GM19035 (cell line): ENCODE measurements around the gene CAMKK1.
"Not testable (repeated sequence)": the region's sequence is repeated elsewhere in the genome, so short reads cannot be mapped to it uniquely, and the experiment has no call there.

Experiments
- ATAC-seq: cut with Tn5 transposase; IDR thresholded peaks from one replicate; pipeline ENCODE4 v1.9.1; 2021; ENCODE audit not compliant: unreplicated experiment

Gene CAMKK1

DNA sequence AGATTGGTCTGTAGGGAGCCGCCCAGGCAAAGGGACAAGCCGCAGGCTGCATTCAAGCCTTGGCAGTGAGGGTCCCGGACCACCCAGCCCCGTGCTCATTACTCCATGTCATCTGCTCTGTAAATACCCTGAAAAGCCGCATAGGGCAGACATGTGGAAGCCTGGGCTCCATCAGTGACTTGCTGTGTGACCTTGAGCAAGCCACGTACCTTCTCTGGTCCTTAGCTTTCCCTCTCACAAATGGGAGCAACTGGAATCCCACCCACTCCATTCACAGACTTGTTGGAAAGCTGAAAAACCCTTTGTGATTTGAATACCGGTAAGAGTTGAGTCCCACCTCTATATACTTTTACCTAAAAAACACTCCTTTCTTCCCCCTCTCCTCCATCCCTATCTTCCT, 11.9 kb downstream of the CAMKK1 start:
- ATAC-seq, result no peak

DNA sequence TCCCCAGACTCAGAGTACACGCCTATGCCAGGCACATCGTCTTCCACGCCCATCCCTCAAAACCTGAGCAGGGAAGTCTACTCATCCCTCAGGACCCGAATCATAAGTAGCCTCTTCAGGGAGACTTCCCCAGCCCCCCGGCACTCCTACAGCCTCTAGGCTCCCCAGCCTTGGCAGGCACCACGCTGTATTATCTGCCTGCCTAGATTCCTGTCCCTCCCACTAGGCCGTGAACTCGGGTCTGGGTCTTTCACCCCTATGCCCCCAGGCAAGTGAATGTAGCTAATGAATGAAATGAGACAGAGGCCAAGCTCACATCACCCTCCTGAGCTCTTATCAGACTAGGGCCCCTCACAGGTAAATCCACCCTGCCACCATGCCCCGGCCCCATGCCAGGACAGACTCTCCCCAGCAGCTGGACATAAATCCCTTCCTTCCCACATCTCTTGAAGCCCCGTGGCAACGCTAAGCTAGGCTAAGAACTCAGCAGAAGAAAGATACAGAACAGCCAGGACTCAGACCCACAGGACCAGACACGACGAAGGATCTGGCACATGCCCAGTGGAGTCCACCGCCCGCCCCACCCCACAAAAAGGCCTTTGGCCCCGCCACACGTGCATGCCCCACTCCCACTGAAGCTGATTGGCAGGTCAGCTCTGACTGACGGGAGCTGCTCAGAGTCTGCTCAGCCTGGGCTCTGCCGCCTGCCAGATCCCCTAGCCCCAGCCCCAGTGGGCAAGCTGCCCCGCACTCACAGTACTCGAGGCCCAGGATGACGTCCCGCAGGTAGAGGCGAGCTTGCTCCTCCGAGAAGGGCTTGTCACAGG, 13.0 kb downstream of the CAMKK1 start:
- no peak for ATAC-seq

- no peak for ATAC-seq
Observed at GRCh38 chr17:3879186-3879585, 13.7 kb downstream of the CAMKK1 start.

DNA sequence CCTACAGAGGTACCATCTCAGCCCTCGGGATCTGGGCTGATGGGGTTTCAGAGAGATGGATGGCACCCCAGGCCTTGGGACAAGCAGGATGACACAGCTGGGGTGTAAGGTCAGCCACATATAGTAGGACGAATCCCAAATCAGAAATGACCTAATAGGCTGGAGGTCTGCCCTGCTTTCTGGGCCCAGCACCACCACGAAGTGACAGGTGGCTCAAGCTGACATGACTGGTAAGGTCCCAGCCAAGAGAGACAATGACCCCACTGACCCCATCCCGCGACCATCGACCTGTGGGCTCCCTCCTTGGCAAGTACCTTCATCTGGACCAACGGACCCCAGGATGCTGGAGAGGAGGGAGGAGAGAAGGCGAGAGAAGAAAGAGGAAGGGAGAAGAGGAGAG, 15.6 kb downstream of the CAMKK1 start:
- ATAC-seq, result no peak

GRCh38 chr17:3875317-3875716, 17.5 kb downstream of the CAMKK1 start:
- no peak for ATAC-seq

DNA sequence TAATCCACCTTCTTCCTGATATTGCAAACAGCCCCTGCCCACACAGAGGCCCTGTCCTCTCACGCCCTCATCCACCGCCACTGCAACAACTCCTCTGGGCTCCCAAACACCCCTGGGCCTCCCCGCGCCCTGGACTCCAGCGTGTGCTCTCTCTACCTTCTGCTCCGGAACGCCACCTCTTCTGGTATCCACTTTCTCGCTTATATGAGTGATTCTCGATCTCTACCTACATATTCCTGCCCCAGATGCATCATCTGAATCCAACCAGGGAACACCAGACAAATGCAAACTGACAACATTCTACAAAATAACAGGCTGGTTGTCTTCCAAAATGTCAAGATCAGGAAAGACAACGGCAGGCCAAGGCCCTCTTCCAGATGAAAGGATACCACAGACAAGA, 19.0 kb downstream of the CAMKK1 start:
- no peak for ATAC-seq

GRCh38 chr17:3870871-3871306, 22.0 kb downstream of the CAMKK1 start:
- ATAC-seq, result no peak

DNA sequence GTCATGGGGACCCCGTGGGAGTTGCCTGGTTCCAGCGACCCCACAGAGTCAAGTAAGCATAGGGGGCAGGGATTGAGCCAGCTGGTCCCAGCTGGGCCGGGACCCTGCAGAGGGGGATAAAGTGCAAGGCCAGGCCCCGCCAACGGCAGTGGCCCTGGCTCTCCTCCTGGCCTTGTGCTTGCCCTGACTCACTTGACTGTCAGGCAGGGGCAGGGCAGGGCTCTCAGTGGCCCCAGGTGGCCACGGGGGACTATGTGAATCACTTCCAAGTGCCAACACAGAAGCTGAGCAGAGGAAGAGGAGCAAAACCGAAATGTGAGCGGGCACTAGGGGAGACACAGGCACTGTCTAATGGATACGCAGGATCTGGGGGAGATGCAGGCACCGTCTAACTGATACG, 25.2 kb downstream of the CAMKK1 start:
- ATAC-seq, result no peak

GRCh38 chr17:3867106-3867505, 25.7 kb downstream of the CAMKK1 start:
- ATAC-seq, result no peak

GRCh38 chr17:3866276-3866675, 26.6 kb downstream of the CAMKK1 start:
- ATAC-seq, result no peak

- no peak for ATAC-seq
Observed at GRCh38 chr17:3865176-3865575, 27.7 kb downstream of the CAMKK1 start.

- no peak for ATAC-seq
Observed at GRCh38 chr17:3864534-3864933, 28.3 kb downstream of the CAMKK1 start.

GRCh38 chr17:3861761-3862681, 30.8 kb downstream of the CAMKK1 start:
- ATAC-seq, result no peak

DNA sequence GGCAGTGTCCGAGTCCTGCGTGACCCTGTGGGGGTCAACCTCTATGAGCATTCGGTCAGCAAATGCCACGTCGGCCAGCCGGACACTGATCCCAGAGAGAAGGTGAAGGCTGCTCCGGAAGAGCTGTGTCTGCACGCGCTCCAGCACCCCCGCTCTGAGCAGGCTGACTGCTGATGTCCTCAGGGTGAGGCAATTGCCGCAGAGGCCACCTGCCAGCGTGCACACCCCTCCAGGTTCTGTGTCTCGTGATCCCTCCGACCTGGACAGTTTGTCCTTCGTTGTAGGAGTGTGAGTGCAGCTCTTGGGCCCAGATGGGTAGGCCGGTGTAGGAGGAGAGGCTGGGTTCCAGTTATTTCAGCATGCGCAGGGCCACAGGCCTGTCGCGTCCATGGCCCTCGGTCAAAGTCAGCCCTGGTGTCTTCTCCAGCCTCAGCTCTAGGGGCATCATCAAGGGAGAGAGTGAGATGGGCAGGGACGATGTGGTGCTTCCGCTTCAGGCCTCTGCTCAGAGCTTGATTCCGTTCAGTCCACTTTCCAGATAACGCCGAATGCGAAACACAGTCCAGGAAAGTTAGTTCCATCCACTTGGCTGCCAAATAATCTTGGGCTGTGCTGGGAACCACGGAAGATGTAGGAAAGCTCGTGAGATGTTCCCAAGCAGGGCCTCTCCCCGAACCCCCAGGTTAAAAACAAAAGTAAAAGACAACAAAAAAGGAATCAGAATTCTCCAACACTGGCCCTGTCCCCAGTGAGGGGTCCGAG, 31.7 kb downstream of the CAMKK1 start:
- no peak for ATAC-seq

- no peak for ATAC-seq
Observed at GRCh38 chr17:3859940-3860339, 32.9 kb downstream of the CAMKK1 start.

GRCh38 chr17:3857261-3858105, 35.4 kb downstream of the CAMKK1 start:
- no peak for ATAC-seq

DNA sequence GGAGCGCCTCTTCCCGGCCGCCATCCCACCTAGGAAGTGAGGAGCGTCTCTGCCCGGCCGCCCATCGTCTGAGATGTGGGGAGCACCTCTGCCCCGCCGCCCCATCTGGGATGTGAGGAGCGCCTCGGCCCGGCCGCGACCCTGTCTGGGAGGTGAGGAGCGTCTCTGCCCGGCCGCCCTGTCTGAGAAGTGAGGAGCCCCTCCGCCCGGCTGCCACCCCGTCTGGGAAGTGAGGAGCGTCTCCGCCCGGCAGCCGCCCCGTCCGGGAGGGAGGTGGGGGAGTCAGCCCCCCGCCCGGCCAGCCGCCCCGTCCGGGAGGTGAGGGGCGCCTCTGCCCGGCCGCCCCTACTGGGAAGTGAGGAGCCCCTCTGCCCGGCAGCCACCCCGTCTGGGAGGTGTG, 38.6 kb downstream of the CAMKK1 start:
- ATAC-seq, result not testable (repeated sequence)

DNA sequence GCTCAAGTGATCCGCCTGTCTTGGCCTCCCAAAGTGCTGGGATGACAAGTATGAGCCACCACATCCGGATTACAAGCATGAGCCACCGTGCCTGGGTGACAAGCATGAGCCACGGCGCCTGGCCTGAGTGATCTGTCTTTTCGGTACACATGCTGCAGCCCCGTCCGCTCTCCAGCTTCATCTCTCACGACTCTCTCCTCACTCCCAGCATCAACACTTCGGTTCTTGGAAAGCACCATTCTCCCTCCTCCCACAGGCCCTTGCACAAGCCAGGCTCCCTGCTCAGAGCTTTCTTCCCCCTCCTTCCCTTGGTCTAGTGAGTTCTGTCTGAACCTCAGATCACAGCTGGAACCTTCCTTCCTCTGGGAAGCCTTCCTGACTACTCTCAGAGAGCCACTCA, 40.3 kb downstream of the CAMKK1 start:
- ATAC-seq, result no peak

DNA sequence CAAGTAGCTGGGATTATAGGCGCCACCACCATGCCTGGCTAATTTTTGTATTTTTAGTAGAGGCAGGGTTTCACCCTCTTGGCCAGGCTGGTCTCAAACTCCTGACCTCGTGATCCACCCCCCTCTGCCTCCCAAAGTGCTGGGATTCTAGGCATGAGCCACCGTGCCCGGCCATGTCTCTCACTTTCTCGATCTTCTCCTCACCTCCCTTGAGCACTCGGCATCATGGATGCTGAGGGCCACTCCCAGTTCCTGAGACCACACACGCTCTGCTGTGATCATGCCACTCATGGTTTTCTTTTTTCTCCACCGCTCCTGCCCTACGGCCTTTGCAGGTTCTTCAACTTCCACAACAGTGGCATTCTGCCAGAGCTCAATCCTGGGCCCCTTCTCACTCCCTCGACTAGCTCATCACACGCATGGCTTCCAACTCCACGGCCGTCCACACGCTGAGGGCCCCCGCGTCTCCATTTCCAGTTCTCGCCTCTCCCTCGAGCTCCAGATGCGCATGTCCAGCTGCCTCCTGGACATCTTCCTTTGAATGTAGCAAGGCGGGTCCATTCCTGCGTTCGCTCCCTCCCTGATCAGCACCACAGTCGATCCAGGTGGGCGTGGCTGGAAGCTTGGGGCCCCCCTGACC, 41.3 kb downstream of the CAMKK1 start:
- ATAC-seq, result no peak
